Nephron progenitor cell (in vitro differentiated cells): ENCODE measurements around the gene TMEM255B.

ENCODE experiments used
- DNase-seq: peaks from one replicate; pipeline ENCODE4 v3.0.0; 2021
- H3K27ac Mint-ChIP-seq: 2 replicates; pipeline ENCODE4 v1.8.0; 2021; ENCODE audit warnings: mild to moderate bottlenecking, moderate library complexity, mixed read lengths
- H3K27me3 Mint-ChIP-seq: 2 replicates; pipeline ENCODE4 v1.8.0; 2021; ENCODE audit warnings: mild to moderate bottlenecking, low read depth, mixed read lengths; ENCODE audit not compliant: poor library complexity
- H3K36me3 Mint-ChIP-seq: 2 replicates; pipeline ENCODE4 v1.8.0; 2021; ENCODE audit warnings: low read depth, mixed read lengths
- H3K4me1 Mint-ChIP-seq: 2 replicates; pipeline ENCODE4 v1.8.0; 2021; ENCODE audit warnings: mixed read lengths
- H3K4me3 Mint-ChIP-seq: 2 replicates; pipeline ENCODE4 v1.8.0; 2021; ENCODE audit warnings: mild to moderate bottlenecking, moderate library complexity, mixed read lengths
- H3K9me3 Mint-ChIP-seq: 2 replicates; pipeline ENCODE4 v1.8.0; 2021; ENCODE audit warnings: mild to moderate bottlenecking, moderate library complexity, mixed read lengths
- CTCF ChIP-seq: fragments of 200-600 bp; sonication (generic); IDR thresholded peaks from 2 replicates; pipeline ENCODE4 v1.5.0; 2021; ENCODE audit warnings: antibody characterized with exemption

TMEM255B gene

GRCh38 chr13:113804703-113805430 is 45.8 kb downstream of the TMEM255B start:
- Mint-ChIP-seq H3K9me3 (peaks cover 23% of the 10 kb centered on the region), H3K27me3 (no peaks in the 10 kb centered on the region), H3K27ac (no peak overlapping the region), H3K4me3 (no peak overlapping the region), H3K4me1 (peaks cover 12% of the 10 kb centered on the region), H3K36me3 (peaks cover 4% of the 10 kb centered on the region)
- TF ChIP-seq CTCF = no peak
- DNase-seq = no peak

DNA sequence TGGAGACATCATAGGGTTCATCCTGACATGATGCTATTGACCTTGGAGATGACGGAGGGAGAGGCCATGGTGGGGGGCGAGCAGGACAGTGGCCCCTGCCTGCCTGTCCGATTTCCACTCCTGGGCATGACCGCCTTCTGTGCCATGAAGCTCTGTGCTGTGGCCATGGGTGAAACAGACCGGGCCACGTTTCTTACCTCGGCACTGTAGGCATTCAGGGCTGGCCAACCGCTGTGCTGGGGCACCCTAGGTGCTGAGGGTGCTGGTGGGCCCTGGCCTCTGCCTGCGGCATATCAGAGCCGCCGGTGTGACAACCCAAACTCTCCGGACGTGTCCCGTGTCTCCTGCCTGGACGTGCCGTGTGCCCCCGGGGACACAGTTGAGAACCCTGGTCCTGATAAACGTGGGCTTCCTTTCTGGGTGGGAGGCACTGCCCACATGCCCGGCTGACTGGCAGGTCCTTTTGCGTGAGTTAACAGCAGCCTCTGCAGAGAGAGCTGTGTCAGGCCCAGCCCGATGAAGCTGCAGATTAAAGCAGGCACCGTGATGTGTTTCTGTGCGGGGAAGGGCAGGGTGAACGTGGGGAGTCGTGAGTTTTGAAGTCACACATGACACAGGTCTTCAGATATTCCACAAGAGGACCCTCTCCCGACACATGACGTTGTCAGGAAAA is 46.5 kb downstream of the TMEM255B start:
- DNase-seq = no peak
- Mint-ChIP-seq H3K36me3 (peaks cover 4% of the 10 kb centered on the region), H3K27me3 (no peaks in the 10 kb centered on the region), H3K9me3 (peaks cover 30% of the 10 kb centered on the region), H3K27ac (no peak overlapping the region), H3K4me1 (peaks cover 8% of the 10 kb centered on the region), H3K4me3 (no peak overlapping the region)
- TF ChIP-seq CTCF = no peak

- peaks cover 30% of the 10 kb centered on the region for H3K9me3 Mint-ChIP-seq
- peaks cover 8% of the 10 kb centered on the region for H3K4me1 Mint-ChIP-seq
- no peaks in the 10 kb centered on the region for H3K27me3 Mint-ChIP-seq
- no peak overlapping the region for H3K4me3 Mint-ChIP-seq
- H3K36me3 Mint-ChIP-seq = peaks cover 4% of the 10 kb centered on the region
- H3K27ac Mint-ChIP-seq = no peak overlapping the region
- DNase-seq = no peak
- no peak for TF ChIP-seq CTCF
Measured at GRCh38 chr13:113806104-113806471, 47.1 kb downstream of the TMEM255B start.

- H3K36me3 Mint-ChIP-seq = peaks cover 4% of the 10 kb centered on the region
Measured at GRCh38 chr13:113806526-113806925, 47.5 kb downstream of the TMEM255B start.

DNA sequence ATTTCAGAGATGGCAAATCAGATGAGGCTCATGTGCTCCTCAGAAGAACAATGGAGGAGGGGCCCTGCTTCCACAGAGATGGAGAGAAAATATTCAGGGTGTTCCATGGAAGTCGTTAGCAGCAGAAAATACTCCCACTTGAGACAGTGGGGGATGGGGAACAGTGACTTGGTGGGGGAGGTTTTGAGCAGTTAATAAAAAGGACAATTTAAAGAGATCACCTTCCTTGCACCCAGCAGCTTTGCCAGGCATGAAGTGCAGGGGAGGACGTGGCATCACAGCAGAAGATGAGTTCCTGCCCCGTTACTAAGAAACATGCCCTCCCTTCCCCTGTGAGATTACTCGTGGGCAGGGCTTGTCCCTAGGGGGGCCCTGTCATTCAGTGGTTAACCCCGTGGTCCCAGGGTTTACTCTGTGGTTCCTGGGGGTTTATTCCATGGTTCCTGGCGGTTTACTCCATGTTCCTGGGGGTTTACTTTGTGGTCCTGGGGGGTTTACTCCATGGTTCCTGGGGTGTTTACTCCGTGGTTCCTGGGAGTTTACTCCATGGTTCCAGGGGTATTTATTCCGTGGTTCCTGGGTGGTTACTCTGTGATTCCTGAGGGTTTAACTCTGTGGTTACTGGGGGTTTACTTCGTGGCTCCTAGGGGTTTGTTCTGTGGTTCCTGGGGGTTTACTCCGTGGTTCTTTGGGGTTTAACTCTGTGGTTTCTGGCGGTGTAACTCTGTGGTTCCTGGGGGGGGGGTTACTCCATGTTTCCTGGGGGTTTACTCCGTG is 49.2 kb downstream of the TMEM255B start:
- no peak for TF ChIP-seq CTCF
- Mint-ChIP-seq H3K4me1 (no peaks in the 10 kb centered on the region), H3K9me3 (peaks cover 30% of the 10 kb centered on the region), H3K27me3 (no peaks in the 10 kb centered on the region), H3K36me3 (peaks cover 4% of the 10 kb centered on the region), H3K4me3 (no peak overlapping the region), H3K27ac (no peak overlapping the region)
- DNase-seq = no peak

More at GRCh38 chr13:113806526-113806925, 47.5 kb downstream of the TMEM255B start:
- peaks cover 8% of the 10 kb centered on the region for H3K4me1 Mint-ChIP-seq
- H3K9me3 Mint-ChIP-seq = peaks cover 30% of the 10 kb centered on the region
- no peak overlapping the region for H3K4me3 Mint-ChIP-seq
- no peak for TF ChIP-seq CTCF
- no peak overlapping the region for H3K27ac Mint-ChIP-seq
- DNase-seq = no peak
- H3K27me3 Mint-ChIP-seq = no peaks in the 10 kb centered on the region
